IMR-90 (cell line): Measurements from ENCODE around the gene AMZ1. TPM values are rescaled to one million over a fixed set of nuclear protein-coding genes. Genes with fewer than 3 reads are reported as not detected.

Source experiments
- ATAC-seq: fragments of 200-7000 bp; cut with Tn5 transposase; 2 replicates; pipeline ENCODE4 v1.9.1; 2020; ENCODE audit warnings: low read depth, mild to moderate bottlenecking, moderate library complexity
- BruUV-seq: library from RNA; stranded (reverse); fragments of 400-500 nt; replicated peaks from 2 replicates; lab custom pipeline; 2021; lab: Mats Ljungman, UMichigan
- CTCF ChIA-PET: fragments of 300-600 bp; formaldehyde crosslinking; extraction: SDS; loops from one replicate; lab custom pipeline; 2021; ENCODE audit warnings: antibody characterized with exemption; lab: Yijun Ruan, JAX
- POLR2A ChIA-PET: fragments of 300-600 bp; sonication (Branson Sonifier 250); formaldehyde crosslinking; loops from one replicate; lab custom pipeline; 2022; ENCODE audit warnings: antibody characterized with exemption; ENCODE audit not compliant: unreplicated experiment; lab: Charles Lee
- DNase-seq: peaks from one replicate; pipeline ENCODE4 v3.0.0; 2013
- H2AFZ ChIP-seq: replicated peaks from 2 replicates; pipeline ENCODE3; 2013; ENCODE audit warnings: low read length, mild to moderate bottlenecking; ENCODE audit not compliant: poor library complexity
- H2AK5ac ChIP-seq: 2 replicates; pipeline ENCODE4 v1.6.1; 2013; ENCODE audit warnings: low read depth, low read length, inconsistent platforms
- H2AK9ac ChIP-seq: replicated peaks from 2 replicates; pipeline ENCODE3; 2013; ENCODE audit warnings: mild to moderate bottlenecking, low read depth, low read length, moderate library complexity; ENCODE audit not compliant: poor library complexity
- H2BK120ac ChIP-seq: 2 replicates; pipeline ENCODE4 v1.6.1; 2013; ENCODE audit warnings: low read depth, low read length, inconsistent platforms
- H2BK15ac ChIP-seq: 3 replicates; pipeline ENCODE4 v1.6.1; 2013; ENCODE audit warnings: low read depth, low read length, inconsistent platforms
- H2BK20ac ChIP-seq: 2 replicates; pipeline ENCODE4 v1.6.1; 2013; ENCODE audit warnings: low read depth, mild to moderate bottlenecking, inconsistent platforms, low read length, moderate library complexity
- H2BK5ac ChIP-seq: 2 replicates; pipeline ENCODE4 v1.6.1; 2013; ENCODE audit warnings: mild to moderate bottlenecking, low read depth, low read length, inconsistent platforms; ENCODE audit not compliant: poor library complexity, severe bottlenecking
- H3K14ac ChIP-seq: replicated peaks from 2 replicates; pipeline ENCODE4 v1.6.1; 2013; ENCODE audit warnings: low read depth, low read length, inconsistent platforms
- H3K18ac ChIP-seq: 2 replicates; pipeline ENCODE4 v1.6.1; 2013; ENCODE audit warnings: low read depth, low read length, control low read depth
- H3K23ac ChIP-seq: 2 replicates; pipeline ENCODE4 v1.6.1; 2013; ENCODE audit warnings: low read depth, low read length, inconsistent platforms
- H3K27ac ChIP-seq: 2 replicates; pipeline ENCODE4 v1.5.1; 2013; ENCODE audit warnings: mild to moderate bottlenecking, control low read depth, low read length; ENCODE audit not compliant: insufficient read depth
- H3K27me3 ChIP-seq: 2 replicates; pipeline ENCODE4 v1.6.1; 2013; ENCODE audit warnings: low read length; ENCODE audit not compliant: control insufficient read depth, insufficient read depth
- H3K36me3 ChIP-seq: 2 replicates; pipeline ENCODE4 v1.6.1; 2013; ENCODE audit warnings: low read length, mixed read lengths; ENCODE audit not compliant: control insufficient read depth, insufficient read depth
- H3K4ac ChIP-seq: 2 replicates; pipeline ENCODE4 v1.6.1; 2013; ENCODE audit warnings: low read depth, low read length, inconsistent platforms
- H3K4me1 ChIP-seq: 2 replicates; pipeline ENCODE4 v1.6.1; 2013; ENCODE audit warnings: low read length, mixed read lengths; ENCODE audit not compliant: control insufficient read depth, insufficient read depth
- H3K4me2 ChIP-seq: 2 replicates; pipeline ENCODE4 v1.6.1; 2013; ENCODE audit warnings: low read depth, mild to moderate bottlenecking, control low read depth, low read length, moderate library complexity
- H3K4me3 ChIP-seq: 2 replicates; pipeline ENCODE4 v1.5.1; 2013; ENCODE audit warnings: low read depth, mild to moderate bottlenecking, control low read depth, low read length, moderate library complexity; ENCODE audit not compliant: insufficient read depth
- H3K56ac ChIP-seq: 2 replicates; pipeline ENCODE4 v1.6.1; 2013; ENCODE audit warnings: low read length, inconsistent platforms; ENCODE audit not compliant: insufficient read depth; ENCODE audit errors: extremely low read depth
- H3K79me1 ChIP-seq, 2 experiments: 2 replicates each; pipeline ENCODE4 v1.6.1; 2013; ENCODE audit warnings: low read length in 2 of 2, inconsistent platforms in 1 of 2, low read depth in 1 of 2
- H3K9ac ChIP-seq: 2 replicates; pipeline ENCODE4 v1.6.1; 2013; ENCODE audit warnings: low read depth, low read length, control low read depth
- H3K9me1 ChIP-seq: 2 replicates; pipeline ENCODE4 v1.6.1; 2013; ENCODE audit warnings: low read length, inconsistent platforms; ENCODE audit not compliant: insufficient read depth
- H3K9me3 ChIP-seq: 2 replicates; pipeline ENCODE4 v1.6.1; 2013; ENCODE audit warnings: low read length; ENCODE audit not compliant: control insufficient read depth, insufficient read depth
- H4K20me1 ChIP-seq: 2 replicates; pipeline ENCODE4 v1.6.1; 2013; ENCODE audit warnings: low read length, inconsistent platforms; ENCODE audit not compliant: insufficient read depth
- H4K5ac ChIP-seq: 2 replicates; pipeline ENCODE4 v1.6.1; 2013; ENCODE audit warnings: mild to moderate bottlenecking, low read depth, low read length, control low read depth
- H4K8ac ChIP-seq, 2 experiments: 2 replicates each; pipeline ENCODE4 v1.6.1; 2013; ENCODE audit warnings: low read depth in 2 of 2, low read length in 2 of 2, control low read depth in 1 of 2, inconsistent platforms in 1 of 2
- H4K91ac ChIP-seq: 2 replicates; pipeline ENCODE4 v1.6.1; 2013; ENCODE audit warnings: low read depth, low read length, inconsistent platforms; ENCODE audit not compliant: insufficient read depth
- CHD1 ChIP-seq: IDR thresholded peaks from 2 replicates; pipeline ENCODE4 v1.6.1; 2012; ENCODE audit warnings: low read depth, low read length, improper control_type of control experiment
- FOS ChIP-seq: fragments of 150-350 bp; IDR thresholded peaks from 2 replicates; pipeline ENCODE4 v1.6.1; 2016; ENCODE audit warnings: low read depth, low read length
- MAFK ChIP-seq: IDR thresholded peaks from 2 replicates; pipeline ENCODE4 v1.6.1; 2012; ENCODE audit warnings: low read depth, low read length, improper control_type of control experiment
- MAZ ChIP-seq: IDR thresholded peaks from 2 replicates; pipeline ENCODE4 v1.6.1; 2012; ENCODE audit warnings: low read depth, mild to moderate bottlenecking, low read length, improper control_type of control experiment, moderate library complexity, borderline replicate concordance
- WGBS, 2 experiments: methylation state at CpG; one replicate each; pipeline versions ENCODE4 v1.1.5 to v1.1.7; 2013; ENCODE audit warnings: missing lambda C conversion rate in 2 of 2; ENCODE audit not compliant: insufficient read length in 1 of 2; ENCODE audit errors: extremely low coverage in 2 of 2; 5-methylcytosine and 5-hydroxymethylcytosine counted together
- dilution Hi-C: fragments of 300-500 bp; cut with HindIII; formaldehyde crosslinking; loops from one replicate; pipeline ENCODE4 v1.14.3; 2018; ENCODE audit warnings: low sequenced_read_pairs; ENCODE audit not compliant: unreplicated experiment
- in situ Hi-C: fragments of 300-500 bp; cut with MboI; formaldehyde crosslinking; loops from 3 replicates; pipeline ENCODE4 v1.14.3; 2019; ENCODE audit warnings: low sequenced_read_pairs, inconsistent platforms, mixed read lengths
- intact Hi-C: fragments of 100-400 bp; cut with micrococcal nuclease; formaldehyde crosslinking; loops from 2 replicates; pipeline ENCODE4 v1.10.0; 2022
- polyA plus RNA-seq, 3 experiments: library from polyadenylated mRNA; depleted of rRNA; stranded (reverse); fragments of >200 nt; gene quantifications; 2 replicates each; pipeline ENCODE4 v1.2.3, GENCODE V29; 2012; ENCODE audit warnings: low replicate concordance in 1 of 3
- total RNA-seq: library from RNA; depleted of rRNA; stranded (reverse); fragments of >200 nt; gene quantifications from 2 replicates; pipeline ENCODE4 v1.2.3, GENCODE V29; 2012

Gene AMZ1
- total and polyA plus RNA-seq, 2 of the 4 experiments (the other 2 are of a cell fraction): 0.54 to 1.6 TPM

DNA sequence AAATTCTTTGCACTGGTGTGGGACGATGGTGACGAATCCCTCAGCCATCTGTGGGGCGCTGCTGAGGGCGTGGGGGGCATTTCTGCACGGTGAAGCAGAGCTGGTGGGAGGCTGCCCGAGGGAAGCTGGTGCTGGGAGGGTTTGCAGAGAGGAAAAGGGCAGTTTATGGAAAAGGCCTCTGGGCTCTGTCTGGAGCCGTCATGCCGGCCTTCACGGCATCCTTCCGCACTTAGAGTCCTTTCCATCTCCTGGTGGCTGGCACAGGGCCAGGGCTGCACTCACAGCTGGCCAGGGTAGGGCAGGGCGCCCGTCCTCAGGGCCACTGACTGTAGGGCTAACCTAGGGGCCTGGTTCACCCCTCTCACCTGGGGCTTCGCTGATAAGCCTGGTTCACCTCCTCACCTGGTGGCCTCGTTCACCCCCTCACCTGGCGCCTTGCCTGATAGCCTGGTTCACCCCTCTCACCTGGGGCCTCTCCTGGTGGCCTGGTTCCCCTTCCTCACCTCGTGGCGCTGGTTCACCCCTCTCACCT, 598 bp upstream of the AMZ1 start:
- no peak overlapping the region for H3K18ac ChIP-seq
- no peaks in the 10 kb centered on the region for H3K36me3 ChIP-seq
- DNase-seq (peak; percentile 75), ATAC-seq (peak; percentile 66)
- no TSS peak for BruUV-seq
- H3K23ac ChIP-seq: no peak overlapping the region
- dilution Hi-C loops: no loop called here
- H3K9ac ChIP-seq: no peak overlapping the region
- WGBS, 2 experiments: 10% methylated on average over 12 of the region's 17 CpGs; no CpG with 5 or more reads in 1 of the 2 experiments
- CTCF ChIA-PET: no interaction called here
- peak overlapping the region; percentile 48 for H2AFZ ChIP-seq
- H2AK5ac ChIP-seq: peak overlapping the region; percentile 15
- H4K20me1 ChIP-seq: no peaks in the 10 kb centered on the region
- in situ Hi-C loops: loop anchor here (25.0 kb wide), 1 partner anchor 475 kb away; no protein-coding TSS in a partner anchor
- no peak overlapping the region for H3K56ac ChIP-seq
- H3K9me3 ChIP-seq: peaks cover 2% of the 10 kb centered on the region; the same call in 1 of the 2 replicates
- H3K27ac ChIP-seq: no peak overlapping the region; the same call in 1 of the 2 replicates
- no peak overlapping the region; the same call in 2 of the 3 replicates for H2BK15ac ChIP-seq
- TF ChIP-seq MAFK (no peak), CHD1 (no peak), MAZ (peak; percentile 34; the same call in 1 of the 2 replicates), FOS (peak; percentile 56)
- peak overlapping the region; percentile 51; the same call in 1 of the 2 replicates for H3K4ac ChIP-seq
- H3K27me3 ChIP-seq: peaks cover 9% of the 10 kb centered on the region; the same call in 1 of the 2 replicates
- no peak overlapping the region for H4K5ac ChIP-seq
- H3K4me1 ChIP-seq: peaks cover 6% of the 10 kb centered on the region
- peak overlapping the region; percentile 29; the same call in 1 of the 2 replicates for H3K14ac ChIP-seq
- H3K4me2 ChIP-seq: peak overlapping the region; percentile 68
- H2BK20ac ChIP-seq: no peak overlapping the region
- peak overlapping the region; percentile 6 to 55; a peak in 2 of 4 replicates for H4K8ac ChIP-seq
- no peak overlapping the region for H4K91ac ChIP-seq
- intact Hi-C loops: no loop called here
- no peaks in the 10 kb centered on the region for H3K9me1 ChIP-seq
- H2BK120ac ChIP-seq: no peak overlapping the region
- H2BK5ac ChIP-seq: no peak overlapping the region
- peak overlapping the region; percentile 98 for H2AK9ac ChIP-seq
- H3K4me3 ChIP-seq: no peak overlapping the region
- POLR2A ChIA-PET: no interaction called here
- no peaks in the 10 kb centered on the region for H3K79me1 ChIP-seq
